ENCODE results near the gene SAP130.

SAP130 gene

GRCh38 chr2:127901339-127902056 lies 126.4 kb downstream of the SAP130 start:
- FAIRE-seq (no peak), DNase-seq (ENCODE audit: insufficient read length, low spot score) (no peak)

DNA sequence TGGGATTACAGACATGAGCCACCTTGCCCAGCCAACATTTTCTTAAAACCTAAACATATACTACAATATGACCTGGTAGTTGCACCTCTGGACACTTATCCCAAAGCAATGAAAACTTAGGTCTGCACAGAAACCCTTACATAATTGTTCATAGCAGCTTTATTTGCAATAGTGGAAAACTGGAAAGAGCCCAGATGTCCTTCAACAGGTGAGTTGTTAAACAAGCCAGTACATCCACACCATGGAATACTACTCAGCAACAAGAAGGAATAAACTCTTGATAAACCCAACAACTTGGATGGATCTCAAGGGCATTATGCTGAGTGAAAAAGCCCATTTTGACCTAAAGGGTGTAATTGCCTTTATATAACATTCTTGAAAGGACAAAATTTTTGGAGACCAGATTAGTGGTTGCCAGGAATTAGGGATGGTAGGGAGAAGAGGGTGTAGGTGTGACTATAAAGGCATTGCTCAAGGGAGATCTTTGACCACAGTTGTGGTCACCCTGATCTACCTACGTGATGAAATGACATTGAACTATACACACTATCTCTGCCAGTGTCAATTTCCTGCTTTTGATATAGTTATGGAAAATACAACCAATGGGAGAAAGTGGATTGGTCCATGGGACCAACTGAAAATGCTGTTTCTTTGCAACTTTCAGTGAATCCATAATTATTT lies 130.2 kb downstream of the SAP130 start:
- DNase-seq (ENCODE audit: insufficient read length, low spot score) (no peak), FAIRE-seq (no peak)

DNA sequence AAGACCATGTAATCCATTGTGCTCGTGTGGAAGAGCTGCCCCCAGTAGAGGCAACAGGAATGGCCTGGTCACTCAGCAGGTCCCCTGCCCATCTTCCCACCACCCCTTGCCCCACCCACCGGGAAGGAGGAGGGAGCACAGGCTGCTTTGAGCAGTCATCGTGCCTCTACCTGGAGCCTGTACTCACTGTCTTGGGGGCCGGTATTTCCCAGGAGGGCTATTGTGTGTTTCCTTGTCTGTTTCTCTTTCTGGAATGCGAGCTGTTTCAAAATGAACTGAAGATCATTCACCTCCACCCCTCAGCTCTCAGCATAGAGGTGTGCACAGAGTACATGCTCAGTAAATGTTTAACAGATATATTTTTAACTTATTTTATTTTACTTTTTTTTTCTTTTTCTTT lies 134.4 kb downstream of the SAP130 start:
- DNase-seq (ENCODE audit: insufficient read length, low spot score) (no peak), FAIRE-seq (no peak)

DNA sequence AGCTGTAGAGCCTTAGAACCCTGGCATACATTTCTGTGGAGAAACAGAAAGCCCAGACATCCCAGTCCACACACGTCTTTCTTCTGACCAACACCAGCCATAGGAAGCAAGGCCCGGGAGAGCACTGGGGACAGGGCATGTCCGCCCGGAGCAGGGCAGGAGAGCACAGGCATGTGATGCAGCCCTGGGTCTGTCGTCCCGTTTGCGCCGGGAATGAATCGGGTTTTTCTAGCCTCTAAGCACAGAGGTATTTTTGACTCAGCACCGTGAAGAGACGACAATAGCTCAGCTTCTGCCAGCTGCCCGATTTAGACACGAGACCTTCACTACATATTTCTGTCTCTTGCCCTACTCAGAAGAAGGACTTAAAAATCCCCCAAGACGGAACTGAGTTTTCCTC lies 134.8 kb downstream of the SAP130 start:
- no peak for FAIRE-seq
- no peak for DNase-seq (ENCODE audit: insufficient read length, low spot score)

GRCh38 chr2:127891811-127892210 lies 136.0 kb downstream of the SAP130 start:
- FAIRE-seq (no peak), DNase-seq (ENCODE audit: insufficient read length, low spot score) (no peak)

Data from HTR-8/SVneo (cell line).